Left colon (tissue), 2 donors: ENCODE data around the gene TMEM221. TPM values are rescaled to one million over a fixed set of nuclear protein-coding genes. Genes with fewer than 3 reads are reported as not detected.

Source experiments
- ATAC-seq: fragments of 200-7000 bp; cut with Tn5 transposase; one replicate; pipeline ENCODE4 v1.9.1; 2020; ENCODE audit warnings: mild to moderate bottlenecking, moderate library complexity
- DNase-seq, 2 donors: peaks; one replicate each; pipeline ENCODE4 v3.0.0-alpha.2; 2020
- intact Hi-C, 2 donors: fragments of 100-400 bp; cut with DNase I in 1 of 2; cut with micrococcal nuclease in 1 of 2; formaldehyde crosslinking; loops; one replicate each; pipeline versions ENCODE4 v1.11.2 to v1.14.0; 2022; cut with DNase I, micrococcal nuclease
- total RNA-seq, 2 donors: library from RNA; stranded (reverse); fragmentation: NEBNext Ultra II Directional; extraction: Animal tissue kit (Norgen Biotek cat#: 25700); gene quantifications; one replicate each; pipeline ENCODE4 v1.2.1, GENCODE V29; 2021
- donor health status: DM: no; HTN: no; CAD: no.
- donor health status: DM: yes; HTN: yes; CAD: no.

The TMEM221 gene
- total RNA-seq, 2 donors from 2014 or later, result 0.18 TPM; not detected in 1

- intact Hi-C loops, result no loop called here
- DNase-seq (no peak), ATAC-seq (no peak)
Observed at GRCh38 chr19:17454576-17455071, 6.2 kb upstream of the TMEM221 start.

- no peak for ATAC-seq
- intact Hi-C loops, result no loop called here
- no peak for DNase-seq
Observed at GRCh38 chr19:17451820-17452219, 3.4 kb upstream of the TMEM221 start.

DNA sequence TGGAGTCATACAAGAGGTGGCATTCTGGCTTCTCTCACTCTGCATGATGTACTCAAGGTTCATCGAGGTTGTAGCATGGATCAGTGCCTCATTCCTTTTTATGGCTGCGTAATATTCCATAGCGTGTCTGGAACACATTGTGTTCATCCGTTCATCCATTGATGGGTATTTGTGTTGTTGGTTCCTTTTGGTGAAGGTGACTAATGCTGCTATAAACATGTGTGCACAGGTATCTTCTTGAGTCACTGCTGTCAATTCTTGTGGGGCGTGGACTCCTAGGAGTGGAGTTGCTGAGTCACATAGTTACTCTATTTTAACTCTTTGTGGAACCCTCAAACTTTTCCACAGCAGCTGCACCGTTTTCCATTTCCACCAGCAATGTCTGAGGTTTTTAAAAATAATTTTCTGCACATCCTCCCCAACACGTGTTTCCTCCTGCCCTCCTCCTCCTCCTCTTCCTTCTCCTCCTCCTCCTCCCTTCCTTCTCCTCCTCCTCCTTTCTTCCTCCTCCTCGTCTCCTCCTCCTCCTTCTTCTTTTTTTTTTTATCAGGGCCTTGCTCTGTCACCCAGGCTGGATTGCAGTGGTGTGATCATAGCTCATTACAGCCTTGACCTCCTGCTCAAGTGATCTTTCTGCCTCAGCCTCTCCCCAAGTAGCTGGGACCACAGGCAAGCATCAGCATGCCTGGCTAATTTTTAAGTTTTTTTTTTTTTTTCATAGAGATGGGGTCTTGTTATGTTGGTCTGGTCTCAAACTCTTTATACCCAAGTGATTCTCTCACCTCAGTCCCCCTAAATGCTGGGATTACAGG, 2.0 kb upstream of the TMEM221 start:
- DNase-seq, result peak in 1 of 2 donors; percentile 35
- intact Hi-C loops, result no loop called here
- peak; percentile 90 for ATAC-seq

DNA sequence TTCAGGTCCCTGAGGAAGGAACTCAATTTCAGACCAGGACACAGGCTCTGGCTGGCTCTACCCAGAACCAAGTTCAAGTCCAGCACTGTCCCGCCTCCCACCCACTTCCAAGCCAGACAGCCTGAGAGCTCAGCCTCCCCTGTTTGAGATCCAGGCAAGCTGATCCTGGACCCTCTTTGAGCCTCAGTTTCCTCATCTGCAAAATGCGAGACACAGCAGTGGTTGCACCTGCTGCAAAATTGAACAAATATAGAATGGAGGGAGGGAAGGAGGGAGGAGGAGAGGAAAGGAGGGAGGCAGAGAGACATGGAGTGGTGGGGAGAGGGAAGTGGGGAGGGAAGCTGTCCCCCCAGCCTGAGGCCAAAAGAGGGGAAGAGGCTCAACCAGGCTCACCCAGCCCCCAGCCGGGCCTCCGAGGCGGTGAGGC, 751 bp downstream of the TMEM221 start:
- no peak for ATAC-seq
- intact Hi-C loops, result no loop called here
- no peak for DNase-seq

GRCh38 chr19:17445526-17446165, 2.8 kb downstream of the TMEM221 start:
- ATAC-seq (no peak), DNase-seq (no peak)
- intact Hi-C loops, result no loop called here

- intact Hi-C loops, result no loop called here
- DNase-seq, result no peak
- ATAC-seq, result no peak
Observed at GRCh38 chr19:17441241-17442021, 7.0 kb downstream of the TMEM221 start.

DNA sequence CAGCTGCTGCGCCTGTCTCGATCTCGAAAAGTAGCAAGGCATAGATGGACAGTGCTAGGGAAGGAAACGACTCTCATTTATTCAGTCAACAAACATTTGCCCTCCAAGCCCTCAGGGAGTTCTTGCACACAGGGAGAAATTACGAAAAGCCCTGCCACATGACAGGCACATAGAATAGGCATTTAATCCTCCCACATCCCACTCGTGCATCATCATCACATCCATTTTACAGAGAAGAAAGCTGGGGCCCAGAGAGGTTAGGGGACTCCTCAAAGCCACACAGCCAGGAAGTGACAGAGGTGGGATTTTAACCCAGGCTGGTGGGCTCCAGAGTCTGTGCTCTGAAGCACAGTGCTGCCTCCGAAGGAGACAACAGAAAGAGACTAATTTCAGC, 11.6 kb downstream of the TMEM221 start:
- DNase-seq, result no peak

GRCh38 chr19:17436094-17436873, 12.2 kb downstream of the TMEM221 start:
- DNase-seq (no peak), ATAC-seq (no peak)
- intact Hi-C loops, result no loop called here

More for the DNA sequence above, 11.6 kb downstream of the TMEM221 start:
- intact Hi-C loops, result no loop called here
- ATAC-seq, result no peak

- DNase-seq (no peak), ATAC-seq (no peak)
- intact Hi-C loops, result no loop called here
Observed at GRCh38 chr19:17435218-17435617, 13.2 kb downstream of the TMEM221 start.

- no peak for DNase-seq
- ATAC-seq, result no peak
- intact Hi-C loops, result no loop called here
Observed at GRCh38 chr19:17431417-17431816, 17.1 kb downstream of the TMEM221 start.

- no peak for DNase-seq
- no peak for ATAC-seq
- intact Hi-C loops, result no loop called here
Observed at GRCh38 chr19:17429641-17430113, 18.8 kb downstream of the TMEM221 start.

DNA sequence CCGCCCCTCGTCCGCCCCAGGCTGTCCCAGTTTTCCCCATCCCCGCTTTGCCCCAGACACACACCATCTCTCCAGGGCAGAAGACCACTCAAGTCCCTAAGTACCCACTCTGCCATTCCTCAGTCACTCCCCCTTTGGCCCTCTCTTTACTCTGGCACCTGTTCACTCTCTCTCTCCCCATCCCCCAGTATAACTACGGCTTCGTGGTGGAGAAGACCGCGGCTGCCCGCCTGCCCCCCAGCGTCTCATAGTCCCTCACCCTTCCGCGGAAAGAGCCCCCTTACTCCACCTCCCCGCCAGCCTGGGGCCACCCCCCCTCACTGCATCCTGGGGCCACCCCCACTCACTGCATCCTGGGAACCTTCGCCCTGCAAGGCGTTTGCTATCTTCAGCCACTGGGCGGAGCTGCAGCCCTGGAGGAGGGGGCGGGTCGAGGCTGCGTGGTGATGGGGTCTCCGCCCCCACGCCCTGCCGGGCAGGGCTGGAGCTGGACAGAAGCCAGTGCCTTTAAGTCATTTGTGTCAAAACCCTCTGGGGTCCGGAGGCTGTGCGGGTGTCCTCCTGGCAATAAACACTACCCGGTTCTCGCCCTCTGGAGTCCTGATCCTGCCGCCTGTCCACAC, 23.6 kb downstream of the TMEM221 start:
- peak; percentile 33 for ATAC-seq
- intact Hi-C loops, result no loop called here
- DNase-seq, result peak in 1 of 2 donors; percentile 28

- intact Hi-C loops, result no loop called here
- DNase-seq, result no peak
- no peak for ATAC-seq
Observed at GRCh38 chr19:17423429-17424208, 24.8 kb downstream of the TMEM221 start.

- intact Hi-C loops, result no loop called here
- no peak for DNase-seq
- ATAC-seq, result no peak
Observed at GRCh38 chr19:17421942-17422341, 26.5 kb downstream of the TMEM221 start.

DNA sequence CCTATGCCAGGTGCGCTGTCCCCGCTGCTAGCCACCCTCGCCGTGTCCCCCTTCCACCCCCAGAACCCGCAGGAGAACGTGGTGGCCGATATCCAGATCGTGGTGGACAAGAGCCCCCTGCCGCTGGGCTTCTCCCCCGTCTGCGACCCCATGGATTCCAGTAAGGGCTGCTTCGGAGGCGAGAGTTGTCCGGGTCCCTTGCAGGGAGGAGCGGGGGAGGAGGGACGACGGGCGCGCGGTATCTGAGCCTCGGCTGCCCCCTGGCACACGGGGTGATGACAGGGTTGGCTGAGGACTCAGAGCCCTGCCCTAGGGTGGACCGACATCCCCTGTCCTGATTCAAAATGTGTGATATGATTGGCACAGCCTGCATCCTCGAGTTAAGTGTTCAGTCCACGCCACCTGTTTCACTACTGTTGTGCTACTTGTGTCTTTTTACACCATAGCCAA, 28.0 kb downstream of the TMEM221 start:
- peak; percentile 41 to 52 for DNase-seq
- ATAC-seq, result peak; percentile 30
- intact Hi-C loops, result no loop called here

GRCh38 chr19:17419621-17420474, 28.6 kb downstream of the TMEM221 start, which contains the start of gene MVB12A:
Gene MVB12A (plus strand): TSS chr19:17420047. CDS start chr19:17420136, 89 bp downstream.
- intact Hi-C loops, result no loop called here
- ATAC-seq (peak; percentile 97), DNase-seq (peak; percentile 96 to 98)
